ENCODE data around the gene OVCA2. TPM values are rescaled to one million over a fixed set of nuclear protein-coding genes. Genes with fewer than 3 reads are reported as not detected.

Gene OVCA2
- polyA plus RNA-seq, 1 experiment: 56.7 TPM

DNA sequence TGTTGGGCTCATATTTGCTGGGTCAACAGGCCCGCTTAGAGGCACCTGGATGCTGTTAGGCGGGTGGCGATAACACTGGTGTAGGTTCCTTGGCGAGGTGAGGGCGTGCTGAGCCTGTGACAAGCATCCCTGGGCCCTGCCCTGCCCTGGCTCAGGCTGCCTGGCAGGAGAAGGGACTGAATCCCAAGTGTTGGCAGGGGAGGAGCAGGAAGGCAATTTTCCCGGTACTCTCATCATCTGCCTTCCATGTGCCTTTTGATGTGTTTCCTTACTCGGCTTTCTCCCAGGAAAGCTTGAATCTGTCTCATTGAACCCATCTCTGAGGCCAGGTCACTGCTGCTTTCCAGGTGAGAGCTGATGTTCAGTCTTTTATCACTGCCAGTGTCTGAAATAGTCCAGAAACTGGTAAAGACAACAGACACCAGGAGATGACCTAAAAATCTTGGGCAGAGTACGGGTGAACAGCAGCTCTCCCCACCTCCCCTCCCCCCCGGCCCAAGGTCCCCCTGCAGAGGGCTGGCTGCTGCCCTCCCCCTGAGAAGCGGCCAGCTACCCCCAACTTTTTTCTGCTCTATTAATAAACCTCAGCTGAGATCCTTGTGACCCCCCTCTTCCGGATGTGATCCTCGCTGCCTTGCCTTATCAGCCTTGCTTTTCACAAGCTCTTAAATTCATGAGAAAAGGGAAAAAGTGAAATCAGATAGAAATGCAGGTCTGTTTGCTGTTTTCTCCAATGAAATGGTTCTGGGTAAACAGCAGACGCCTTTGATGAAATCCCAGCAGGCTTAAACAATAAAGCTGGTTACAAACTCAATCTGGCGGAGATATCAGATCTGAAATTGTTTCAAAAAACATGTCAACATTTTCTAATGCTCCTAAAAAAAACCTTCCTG lies 45.7 kb upstream of the OVCA2 start:
- POLR2A ChIA-PET: no interaction called here
- no peak for DNase-seq (ENCODE audit: low read depth)
- CTCF ChIA-PET: interaction anchor here (0.7 to 1.9 kb wide), 2 partner anchors 87 to 423 kb away, joined by 3 to 5 read pairs; no protein-coding TSS in a partner anchor
- Histone ChIP-seq H3K36me3 (ENCODE audit: control insufficient read depth, insufficient read depth, low read length) (no peaks in the 10 kb centered on the region), H3K4me3 (ENCODE audit: low read depth, low read length) (no peak overlapping the region), H3K27me3 (ENCODE audit: control insufficient read depth, insufficient read depth, low read length) (peaks cover 2% of the 10 kb centered on the region)
- TF ChIP-seq, protein P1, sequence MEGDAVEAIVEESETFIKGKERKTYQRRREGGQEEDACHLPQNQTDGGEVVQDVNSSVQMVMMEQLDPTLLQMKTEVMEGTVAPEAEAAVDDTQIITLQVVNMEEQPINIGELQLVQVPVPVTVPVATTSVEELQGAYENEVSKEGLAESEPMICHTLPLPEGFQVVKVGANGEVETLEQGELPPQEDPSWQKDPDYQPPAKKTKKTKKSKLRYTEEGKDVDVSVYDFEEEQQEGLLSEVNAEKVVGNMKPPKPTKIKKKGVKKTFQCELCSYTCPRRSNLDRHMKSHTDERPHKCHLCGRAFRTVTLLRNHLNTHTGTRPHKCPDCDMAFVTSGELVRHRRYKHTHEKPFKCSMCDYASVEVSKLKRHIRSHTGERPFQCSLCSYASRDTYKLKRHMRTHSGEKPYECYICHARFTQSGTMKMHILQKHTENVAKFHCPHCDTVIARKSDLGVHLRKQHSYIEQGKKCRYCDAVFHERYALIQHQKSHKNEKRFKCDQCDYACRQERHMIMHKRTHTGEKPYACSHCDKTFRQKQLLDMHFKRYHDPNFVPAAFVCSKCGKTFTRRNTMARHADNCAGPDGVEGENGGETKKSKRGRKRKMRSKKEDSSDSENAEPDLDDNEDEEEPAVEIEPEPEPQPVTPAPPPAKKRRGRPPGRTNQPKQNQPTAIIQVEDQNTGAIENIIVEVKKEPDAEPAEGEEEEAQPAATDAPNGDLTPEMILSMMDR (IDR thresholded peaks at IDR 0.05; ENCODE audit: insufficient read depth, low read depth, low read length): no peak

DNA sequence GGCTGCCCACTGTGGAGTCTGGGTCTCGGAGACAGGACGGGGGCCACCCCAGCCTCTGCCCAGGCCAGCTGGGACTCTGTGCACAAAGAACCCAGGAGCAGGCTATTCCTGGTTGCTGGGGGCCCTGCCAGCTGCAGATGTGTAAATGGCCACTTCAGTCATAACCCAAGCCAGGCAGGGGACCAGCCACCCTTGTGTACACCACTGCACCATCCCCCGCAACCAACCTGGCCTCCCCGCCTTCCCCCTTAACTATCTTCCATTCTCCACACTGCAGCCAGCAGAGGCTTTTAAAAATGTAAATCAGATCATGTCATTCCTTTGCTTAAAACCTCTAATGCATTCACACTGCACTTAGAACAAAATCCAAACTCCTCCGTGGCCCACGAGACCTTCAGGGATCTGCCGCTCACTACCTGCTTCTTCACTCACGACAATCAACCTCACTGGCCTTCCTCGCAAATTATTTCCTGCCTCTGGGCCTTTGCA lies 45.0 kb upstream of the OVCA2 start:
- DNase-seq (ENCODE audit: low read depth): no peak
- H3K4me3 ChIP-seq (ENCODE audit: low read depth, low read length): no peak overlapping the region
- ChIA-PET CTCF (interaction anchor here (1.5 to 1.9 kb wide), 2 partner anchors 83 to 88 kb away, joined by 3 to 5 read pairs; no protein-coding TSS in a partner anchor), POLR2A (no interaction called here)
- no peaks in the 10 kb centered on the region for H3K36me3 ChIP-seq (ENCODE audit: control insufficient read depth, insufficient read depth, low read length)
- peaks cover 2% of the 10 kb centered on the region for H3K27me3 ChIP-seq (ENCODE audit: control insufficient read depth, insufficient read depth, low read length)
- TF ChIP-seq, protein P1 (IDR thresholded peaks at IDR 0.05; ENCODE audit: insufficient read depth, low read depth, low read length): no peak

DNA sequence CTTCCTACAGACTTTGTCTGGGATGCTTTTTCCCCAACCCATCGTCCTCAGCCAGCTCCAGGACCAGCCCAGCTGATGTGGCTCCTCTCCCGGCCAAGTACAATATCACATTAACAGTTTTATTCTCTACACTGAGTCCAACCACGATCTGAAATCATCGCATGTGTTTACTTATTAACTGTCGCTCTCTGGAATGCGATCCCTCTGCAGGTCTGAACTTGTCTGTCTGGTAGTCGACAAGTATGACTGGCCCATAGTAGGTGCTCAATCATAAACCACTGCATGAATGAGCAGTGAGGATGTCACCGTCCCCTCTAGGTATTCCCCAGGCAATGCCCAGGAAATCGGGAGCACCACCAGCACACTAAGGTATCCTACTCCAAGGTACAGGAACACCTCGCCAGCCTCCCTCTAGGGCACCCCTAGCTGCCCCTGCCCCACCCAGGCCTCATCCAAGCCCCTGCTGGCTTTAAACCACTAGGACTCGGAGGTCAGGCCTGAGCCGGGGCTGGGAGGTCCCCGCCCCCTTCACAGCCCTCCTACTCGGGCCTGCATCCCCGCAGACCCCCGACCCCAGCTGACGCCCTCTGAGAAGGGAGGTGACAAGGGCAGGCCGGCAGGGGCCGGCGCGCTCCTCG lies 44.4 kb upstream of the OVCA2 start:
- peaks cover 2% of the 10 kb centered on the region for H3K27me3 ChIP-seq (ENCODE audit: control insufficient read depth, insufficient read depth, low read length)
- TF ChIP-seq, protein P1 (IDR thresholded peaks at IDR 0.05; ENCODE audit: insufficient read depth, low read depth, low read length): no peak
- ChIA-PET CTCF (interaction anchor here (1.5 kb wide), 1 partner anchor 83 kb away, joined by 3 read pairs; no protein-coding TSS in a partner anchor), POLR2A (no interaction called here)
- no peak for DNase-seq (ENCODE audit: low read depth)
- no peaks in the 10 kb centered on the region for H3K36me3 ChIP-seq (ENCODE audit: control insufficient read depth, insufficient read depth, low read length)
- no peak overlapping the region for H3K4me3 ChIP-seq (ENCODE audit: low read depth, low read length)

DNA sequence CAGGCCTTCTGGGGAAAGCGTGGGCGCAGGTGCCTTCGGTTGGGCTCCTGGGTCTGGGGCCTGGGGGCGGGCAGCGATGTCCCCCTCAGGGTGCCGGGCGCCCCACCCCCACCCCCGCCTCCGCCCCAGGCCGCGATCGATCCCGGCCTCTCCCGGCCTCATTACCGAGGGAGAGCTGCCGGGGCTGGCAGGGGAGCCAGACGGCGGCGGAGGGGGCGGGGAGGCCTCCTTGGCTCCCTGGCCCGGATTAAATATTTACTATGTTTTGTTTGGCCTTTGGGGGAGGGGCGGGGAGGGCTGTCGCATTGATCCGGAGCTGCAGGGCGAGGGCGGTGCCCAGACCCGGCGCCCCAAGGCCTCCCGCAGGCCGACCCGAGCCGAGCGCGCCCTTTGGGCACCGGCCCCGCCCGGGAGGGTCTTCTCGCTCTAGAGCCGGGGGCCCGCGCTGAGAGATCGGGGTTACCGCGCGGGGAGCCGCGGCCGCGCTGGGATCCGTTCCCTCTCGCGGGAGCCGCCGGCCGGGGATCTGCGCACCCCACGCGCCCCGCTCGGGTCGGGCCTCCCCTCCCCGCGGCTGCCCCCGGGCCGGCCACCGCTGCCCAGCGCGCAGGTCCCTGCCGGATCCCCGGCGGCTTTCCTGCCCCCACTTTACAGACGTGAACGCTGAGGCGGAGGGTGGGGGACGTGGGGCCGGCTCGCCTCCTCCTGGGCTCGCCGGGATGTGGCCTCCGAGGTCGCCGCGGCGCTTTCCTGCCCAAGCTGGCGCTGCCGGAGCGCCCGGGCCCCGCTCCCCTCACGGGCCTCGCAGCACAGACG lies 43.7 kb upstream of the OVCA2 start:
- Histone ChIP-seq H3K27me3 (ENCODE audit: control insufficient read depth, insufficient read depth, low read length) (peaks cover 2% of the 10 kb centered on the region), H3K36me3 (ENCODE audit: control insufficient read depth, insufficient read depth, low read length) (no peaks in the 10 kb centered on the region), H3K4me3 (ENCODE audit: low read depth, low read length) (no peak overlapping the region)
- ChIA-PET POLR2A (no interaction called here), CTCF (interaction anchor here (1.5 to 1.8 kb wide), 2 partner anchors 28 to 84 kb away, joined by 3 to 5 read pairs; no protein-coding TSS in a partner anchor)
- TF ChIP-seq, protein P1 (IDR thresholded peaks at IDR 0.05; ENCODE audit: insufficient read depth, low read depth, low read length): no peak
- no peak for DNase-seq (ENCODE audit: low read depth)
